ENCODE measurements around the gene RASAL1.
"Not testable (repeated sequence)": the region's sequence is repeated elsewhere in the genome, so short reads cannot be mapped to it uniquely, and the experiment has no call there.

RASAL1 gene

DNA sequence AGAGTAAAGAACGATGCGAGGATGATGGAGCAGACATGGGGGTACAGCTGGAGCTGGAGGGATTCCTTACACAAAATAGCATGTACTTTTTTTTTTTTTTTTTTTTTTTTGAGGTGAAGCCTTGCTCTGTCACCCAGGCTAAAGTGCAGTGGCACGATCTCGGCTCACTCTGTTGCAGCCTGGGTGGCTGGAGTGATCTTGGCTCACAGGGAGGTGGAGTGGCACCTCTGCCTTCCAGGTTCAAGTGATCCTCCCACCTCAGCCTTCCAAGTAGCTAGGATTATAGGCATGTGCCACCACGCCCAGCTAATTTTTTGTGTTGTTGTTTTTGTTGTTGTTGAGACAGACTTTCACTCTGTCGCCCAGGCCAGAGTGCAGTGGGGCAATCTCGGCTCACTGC lies 5.1 kb upstream of the RASAL1 start:
- DNase-seq (ENCODE audit: low spot score), result no peak

GRCh38 chr12:113138826-113139225 lies 3.3 kb upstream of the RASAL1 start:
- no peak for DNase-seq (ENCODE audit: low spot score)

DNA sequence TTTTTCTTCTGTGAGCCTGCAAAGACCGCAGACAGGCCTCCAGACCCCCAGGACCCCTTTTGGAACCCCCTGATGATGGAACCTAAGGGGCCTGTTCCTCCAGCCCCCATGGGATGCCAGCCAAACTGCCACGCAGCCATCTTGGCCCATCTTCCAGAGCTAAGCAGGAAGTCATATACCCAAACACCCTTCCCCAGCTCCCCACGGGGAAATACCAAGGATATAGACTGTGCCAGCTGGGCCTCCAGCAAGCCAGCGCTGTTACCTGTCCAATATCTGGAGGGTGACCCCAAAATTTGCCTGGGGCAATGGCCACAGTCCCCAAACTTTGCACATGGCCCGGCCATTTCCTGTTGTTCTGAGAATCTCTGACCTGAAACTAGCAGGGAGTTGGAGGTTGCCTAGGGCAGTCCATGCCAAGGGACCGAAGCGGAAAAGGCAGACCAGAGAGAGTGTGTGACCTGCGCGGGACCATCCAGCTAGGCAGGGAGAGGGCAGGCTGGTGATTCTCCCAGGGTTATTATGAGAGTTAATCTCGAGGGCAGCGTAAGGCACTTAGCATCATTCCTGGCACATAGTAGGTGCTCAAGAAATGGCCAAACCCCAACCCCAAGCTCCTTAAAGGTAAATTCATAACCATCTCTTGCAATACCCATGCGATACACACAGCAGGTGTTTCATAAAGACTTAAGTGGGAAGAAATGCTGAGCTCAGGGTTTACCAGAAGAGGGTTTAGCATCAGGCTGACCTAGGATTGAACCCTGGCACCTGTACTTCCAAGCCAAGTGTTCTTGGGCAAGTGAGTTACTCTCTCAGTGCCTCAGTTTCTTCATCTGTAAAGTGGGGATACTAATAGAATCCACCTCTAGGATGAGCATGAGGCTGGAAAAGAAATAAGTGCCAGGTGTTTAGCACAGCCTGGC lies 2.6 kb upstream of the RASAL1 start:
- no peak for DNase-seq (ENCODE audit: low spot score)

GRCh38 chr12:113136990-113137511 lies 1.5 kb upstream of the RASAL1 start:
- no peak for DNase-seq (ENCODE audit: low spot score)

DNA sequence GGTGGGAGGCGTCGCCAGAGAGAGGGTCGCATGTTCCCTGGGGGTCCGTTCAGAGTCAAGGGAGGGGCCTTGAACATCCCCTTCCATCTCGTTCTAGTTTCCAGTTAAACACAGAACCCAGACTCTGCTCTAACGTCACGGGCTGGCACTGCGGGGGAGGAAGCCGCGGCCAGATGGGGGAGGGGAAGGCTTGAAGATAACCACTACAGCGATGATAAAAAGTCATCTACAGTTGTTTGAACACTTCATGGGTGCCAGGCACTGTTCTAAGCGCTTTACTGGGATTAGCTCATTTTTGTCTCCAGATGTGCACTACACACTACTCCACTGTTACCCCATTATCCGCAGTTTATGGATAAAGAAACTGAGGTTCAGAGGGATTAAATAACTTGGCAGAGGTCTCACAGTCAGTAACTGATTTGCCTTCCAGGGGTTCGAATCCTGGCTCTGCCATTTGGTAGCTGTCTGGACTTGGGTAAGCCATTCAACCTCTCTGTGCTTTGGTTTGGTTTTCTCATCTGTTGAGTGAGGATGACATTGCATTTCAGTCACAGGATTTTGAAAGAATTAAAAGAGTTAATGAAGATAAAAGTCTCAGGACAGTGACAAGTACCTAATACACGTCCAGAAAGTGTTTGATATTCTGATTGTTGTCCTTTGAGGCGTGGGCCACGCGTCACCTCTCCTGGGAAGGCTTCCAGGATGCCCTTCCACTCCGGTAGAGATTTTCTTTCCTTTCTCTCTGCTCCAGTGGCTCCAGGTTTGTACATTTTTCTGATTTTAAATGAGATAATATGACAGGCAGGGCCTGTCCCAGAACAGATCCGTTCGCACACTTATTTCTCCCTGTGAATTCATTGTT lies 798 bp upstream of the RASAL1 start:
- no peak for DNase-seq (ENCODE audit: low spot score)

DNA sequence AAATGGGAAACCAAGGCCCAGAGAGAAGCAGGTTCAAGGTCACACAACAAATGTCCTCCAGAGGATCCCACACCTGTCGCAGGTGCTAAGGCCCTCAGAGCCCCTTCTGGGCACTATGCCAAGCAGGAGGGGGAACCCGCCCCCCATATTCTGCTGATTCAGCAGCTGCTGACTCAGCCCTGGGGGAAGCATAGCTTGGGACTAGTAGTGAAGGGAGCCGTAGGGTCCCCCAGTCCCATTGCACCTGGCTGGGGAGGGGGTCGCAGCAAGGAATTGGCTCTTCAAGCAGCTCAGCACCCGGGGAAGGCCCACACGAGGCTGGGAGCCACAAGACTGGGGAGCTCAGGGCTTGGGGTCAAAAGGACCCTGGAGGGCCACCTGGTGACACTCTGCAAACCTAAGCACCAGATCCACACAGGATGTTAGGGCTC lies 1.0 kb downstream of the RASAL1 start:
- DNase-seq (ENCODE audit: low spot score), result no peak

GRCh38 chr12:113134071-113134470 lies 1.5 kb downstream of the RASAL1 start:
- DNase-seq (ENCODE audit: low spot score), result no peak

- DNase-seq (ENCODE audit: low spot score), result no peak
Measured at GRCh38 chr12:113133666-113134065, 1.9 kb downstream of the RASAL1 start.

GRCh38 chr12:113133036-113133435 lies 2.5 kb downstream of the RASAL1 start:
- no peak for DNase-seq (ENCODE audit: low spot score)

- DNase-seq (ENCODE audit: low spot score), result no peak
Measured at GRCh38 chr12:113131556-113131955, 4.0 kb downstream of the RASAL1 start.

- DNase-seq (ENCODE audit: low spot score), result no peak
Measured at GRCh38 chr12:113130457-113131135, 5.0 kb downstream of the RASAL1 start.

DNA sequence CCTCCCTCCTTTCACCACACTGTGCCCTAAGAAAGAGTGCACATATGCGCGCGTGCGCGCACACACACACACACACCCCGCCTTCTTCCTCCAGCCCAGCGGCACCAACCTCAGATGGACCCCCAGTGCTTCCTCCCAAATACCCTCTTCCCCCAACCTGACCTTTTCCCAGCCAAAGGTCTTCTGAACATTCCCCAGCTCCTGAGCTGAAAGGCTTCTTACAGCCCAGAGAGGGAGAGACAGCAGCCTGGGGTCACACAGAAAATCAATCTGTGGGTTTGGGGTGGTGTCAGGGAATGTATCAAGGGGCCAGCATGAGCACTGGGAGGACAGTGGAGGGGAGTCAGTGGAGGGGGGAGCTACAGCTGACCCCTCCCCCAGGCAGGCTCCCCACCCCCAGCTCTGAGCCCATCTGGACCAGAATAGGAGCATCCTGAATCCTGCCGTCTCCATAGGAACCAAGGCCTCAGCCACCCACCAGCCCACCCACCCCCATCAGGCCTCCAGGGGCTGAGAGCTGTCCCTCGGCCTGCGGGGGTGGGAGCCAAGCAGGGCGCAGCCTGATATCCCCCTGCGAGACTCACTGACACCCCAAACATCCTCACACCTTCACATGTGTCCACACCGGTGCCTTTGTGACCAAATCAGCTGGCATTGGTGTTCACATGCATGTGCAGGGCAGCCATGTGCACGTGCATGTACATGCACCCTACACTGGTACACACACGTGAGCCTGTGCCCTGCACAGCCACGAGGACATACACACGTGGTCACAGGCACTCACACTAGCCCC lies 5.7 kb downstream of the RASAL1 start:
- DNase-seq (ENCODE audit: low spot score), result no peak

DNA sequence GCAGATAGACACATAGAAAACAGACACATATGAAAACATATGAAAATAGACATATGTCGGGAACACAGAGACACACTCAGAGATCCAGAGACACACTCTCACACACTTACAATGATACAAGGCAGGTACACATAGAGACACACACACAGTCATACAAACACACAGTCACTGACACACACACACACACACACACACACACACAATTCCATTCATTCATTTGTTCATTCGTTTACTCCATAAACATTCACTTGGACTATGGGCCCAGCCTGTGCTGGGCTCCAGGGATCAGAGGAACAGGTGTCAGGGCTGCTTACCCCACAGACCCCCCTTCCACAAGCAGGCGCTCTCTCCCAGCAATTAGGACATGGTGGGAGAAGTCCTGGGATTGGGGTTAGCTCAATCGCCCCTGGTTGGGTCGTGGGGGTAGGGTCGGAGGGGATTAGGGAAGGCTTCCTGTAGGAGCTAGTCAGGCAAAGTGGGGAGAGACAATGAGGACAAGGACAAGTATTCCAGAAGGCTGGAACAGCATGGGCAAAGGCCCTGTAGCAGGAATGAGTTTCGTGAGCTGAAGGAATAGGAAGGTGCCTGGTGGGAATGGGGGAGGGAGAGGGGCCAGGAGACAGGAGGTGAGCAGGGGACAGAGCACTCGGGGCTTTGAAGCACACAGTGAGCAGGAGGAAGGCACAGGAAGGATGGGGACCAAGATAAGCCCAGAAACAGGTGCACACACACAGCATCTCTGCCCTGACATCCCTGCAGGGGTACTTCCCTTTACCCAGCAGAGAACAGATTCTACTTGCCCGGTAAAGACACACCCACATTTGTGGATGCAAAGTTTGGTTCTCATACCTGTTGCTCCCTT lies 6.5 kb downstream of the RASAL1 start:
- DNase-seq (ENCODE audit: low spot score), result no peak

DNA sequence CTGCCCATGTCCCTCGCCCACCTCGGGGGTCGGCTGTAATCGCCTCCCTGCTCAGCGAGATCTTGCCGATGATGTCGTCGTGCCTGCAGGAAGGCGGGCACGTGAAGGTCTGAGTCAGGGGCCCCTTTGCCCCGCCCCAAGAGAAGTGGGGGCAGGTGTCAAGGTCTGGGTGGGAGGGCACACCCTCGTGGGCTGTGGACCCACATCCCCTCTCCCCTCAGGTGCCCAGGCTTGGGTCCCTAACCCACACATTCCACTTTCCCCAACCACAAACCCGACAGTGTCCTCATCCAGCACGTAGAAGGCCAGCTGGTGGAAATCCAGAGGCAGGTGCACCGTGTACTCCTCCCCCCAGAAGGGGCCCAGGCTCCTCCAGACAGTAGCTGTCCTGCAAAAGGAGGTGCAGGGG lies 7.8 kb downstream of the RASAL1 start:
- no peak for DNase-seq (ENCODE audit: low spot score)

GRCh38 chr12:113120670-113121370 lies 14.7 kb downstream of the RASAL1 start:
- DNase-seq (ENCODE audit: low spot score), result no peak

DNA sequence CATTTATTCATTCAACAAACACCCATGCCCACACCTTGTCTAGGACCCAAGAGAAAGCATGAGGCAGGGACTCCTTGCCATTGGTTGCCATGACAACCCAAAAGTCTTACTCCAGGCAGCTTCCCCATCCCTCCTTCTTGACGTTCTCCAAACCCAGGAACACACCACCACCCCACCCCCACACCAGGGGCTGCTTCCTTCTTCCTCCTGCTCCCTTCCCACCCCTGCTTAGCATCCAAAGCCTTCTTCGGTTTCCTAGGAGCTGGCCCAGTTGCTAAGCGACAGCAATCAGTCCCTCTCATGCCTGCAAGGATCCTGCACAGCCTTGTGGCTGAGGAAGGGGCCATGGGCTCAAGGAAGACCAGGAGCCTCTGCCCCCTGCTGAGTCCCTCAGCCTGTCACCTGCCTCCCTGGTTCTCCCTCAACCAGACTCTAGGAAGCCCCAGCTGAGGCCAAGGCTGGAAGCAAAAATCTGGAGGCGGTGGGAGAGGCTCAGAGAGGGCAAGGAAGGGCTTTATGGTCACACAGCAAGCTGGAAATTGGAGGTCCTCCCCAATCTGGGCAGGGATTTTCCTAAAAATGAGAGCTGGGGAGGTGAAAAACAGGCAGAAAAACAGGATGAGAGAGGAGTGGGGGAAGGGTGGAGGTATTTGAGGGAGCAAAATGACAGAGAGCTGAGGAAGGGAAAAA lies 15.4 kb downstream of the RASAL1 start:
- no peak for DNase-seq (ENCODE audit: low spot score)

DNA sequence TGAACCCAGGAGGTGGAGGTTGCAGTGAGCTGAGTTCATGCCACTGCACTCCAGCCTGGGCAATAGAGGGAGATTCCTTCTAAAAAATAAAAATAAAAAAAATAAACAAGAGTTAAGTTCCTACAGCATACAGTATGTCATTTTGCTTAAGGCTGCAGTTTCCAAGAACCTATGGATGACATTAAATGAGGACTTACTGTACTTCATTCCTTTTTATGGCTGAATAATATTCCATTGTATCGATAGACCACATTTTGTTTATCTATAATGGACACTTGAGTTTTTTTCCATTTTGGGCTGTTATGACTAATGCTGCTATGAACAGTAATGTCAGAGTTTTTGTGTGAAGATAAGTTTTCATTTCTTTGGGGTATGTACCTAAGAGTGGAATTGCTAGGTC lies 17.4 kb downstream of the RASAL1 start:
- no peak for DNase-seq (ENCODE audit: low spot score)

DNA sequence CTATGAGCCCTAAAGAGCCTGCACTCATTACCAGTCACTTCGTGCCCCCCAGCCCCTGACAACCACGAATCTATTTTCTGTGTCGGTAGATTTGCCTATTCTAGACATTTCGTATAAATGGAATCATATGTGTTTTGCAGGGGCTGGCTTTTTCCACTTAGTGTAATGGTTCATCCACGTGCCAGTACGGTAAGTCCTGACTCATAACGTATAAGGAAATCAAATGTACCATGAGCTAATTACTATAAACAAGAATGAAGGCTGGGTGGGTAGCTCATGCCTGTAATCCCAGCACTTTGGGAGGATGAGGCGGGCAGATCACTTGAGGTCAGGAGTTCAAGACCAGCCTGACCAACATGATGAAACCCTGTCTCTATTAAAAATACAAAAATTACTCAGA lies 17.9 kb downstream of the RASAL1 start:
- not testable (repeated sequence) for DNase-seq (ENCODE audit: low spot score)

DNA sequence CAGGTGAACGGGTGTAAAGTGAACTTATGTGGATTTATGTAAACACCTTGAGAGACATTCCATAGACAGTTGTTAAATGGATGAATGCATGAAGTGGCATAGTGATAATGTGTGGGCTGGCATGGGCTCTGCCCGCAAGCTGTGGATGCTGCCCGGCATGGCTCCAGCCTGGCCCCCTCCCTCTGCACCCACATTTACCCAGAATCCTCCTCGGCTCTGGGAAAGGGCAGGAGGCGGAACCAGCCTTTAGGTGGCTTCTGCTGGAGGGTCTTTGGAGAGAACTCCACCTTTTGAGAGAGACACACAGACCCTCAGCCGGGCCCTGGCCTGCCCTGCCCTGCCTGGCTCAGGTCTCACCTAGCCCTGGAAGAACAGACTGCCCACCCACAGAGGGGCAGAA lies 18.7 kb downstream of the RASAL1 start:
- DNase-seq (ENCODE audit: low spot score), result no peak

Measured in hematopoietic multipotent progenitor cell treated with erythropoietin and hydrocortisone succinate and interleukin-3 and kit ligand, for 17 days (in vitro differentiated cells).